Hepatocyte (in vitro differentiated cells): ENCODE data around the gene GUK1.

Experiments
- CTCF ChIP-seq: fragments of 200-600 bp; sonication (generic); IDR thresholded peaks from 2 replicates; pipeline ENCODE4 v1.5.1; 2016; ENCODE audit warnings: antibody characterized with exemption, mild to moderate bottlenecking; ENCODE audit not compliant: poor library complexity
- EZH2 ChIP-seq: fragments of 200-600 bp; sonication (generic); IDR thresholded peaks from 2 replicates; pipeline ENCODE4 v1.6.1; 2016; ENCODE audit warnings: antibody characterized with exemption, mild to moderate bottlenecking, borderline replicate concordance

- TF ChIP-seq CTCF (no peak), EZH2 (no peak)
These were observed 20.2 kb downstream of the GUK1 start for GRCh38 chr1:228160201-228160761.
